Panc1 (cell line): ENCODE measurements around the gene PAK3. TPM values are rescaled to one million over a fixed set of nuclear protein-coding genes. Genes with fewer than 3 reads are reported as not detected.

Experiments used
- ATAC-seq: fragments of 200-7000 bp; cut with Tn5 transposase; 2 replicates; pipeline ENCODE4 v1.9.1; 2020; ENCODE audit warnings: mild to moderate bottlenecking, moderate library complexity
- BruUV-seq: library from RNA; stranded (reverse); fragments of 400-500 nt; replicated peaks from 2 replicates; lab custom pipeline; 2021; lab: Mats Ljungman, UMichigan
- CTCF ChIA-PET: fragments of 300-600 bp; sonication (Branson Sonifier 250); formaldehyde crosslinking; loops from one replicate; lab custom pipeline; 2022; ENCODE audit warnings: antibody characterized with exemption; lab: Charles Lee
- POLR2A ChIA-PET: fragments of 300-600 bp; sonication (Branson Sonifier 250); formaldehyde crosslinking; loops from one replicate; lab custom pipeline; 2022; ENCODE audit warnings: antibody characterized with exemption; lab: Charles Lee
- DNase-seq: peaks from one replicate; pipeline ENCODE4 v3.0.0-alpha.2; 2010; ENCODE audit warnings: low read depth, low spot score
- H3K27ac ChIP-seq: 2 replicates; pipeline ENCODE4 v1.5.1; 2011; ENCODE audit warnings: mild to moderate bottlenecking, low read length, inconsistent platforms
- H3K27me3 ChIP-seq: fragments of 200-500 bp; sonication (Bioruptor generic); 2 replicates; pipeline ENCODE4 v1.6.0; 2014; ENCODE audit warnings: low read length, inconsistent platforms; ENCODE audit not compliant: control insufficient read depth, insufficient read depth
- H3K36me3 ChIP-seq: fragments of 200-500 bp; sonication (Bioruptor generic); 2 replicates; pipeline ENCODE4 v1.5.1; 2014; ENCODE audit warnings: inconsistent platforms, mild to moderate bottlenecking, low read length, moderate library complexity; ENCODE audit not compliant: control insufficient read depth, insufficient read depth
- H3K4me1 ChIP-seq: 2 replicates; pipeline ENCODE4 v1.5.1; 2011; ENCODE audit warnings: inconsistent platforms, mild to moderate bottlenecking, low read length, moderate library complexity; ENCODE audit not compliant: control insufficient read depth, insufficient read depth
- H3K4me3 ChIP-seq, 2 experiments: 2 replicates each; pipeline ENCODE4 v1.5.1; 2011 to 2012; ENCODE audit warnings: low read depth in 2 of 2, low read length in 2 of 2, mild to moderate bottlenecking in 2 of 2, inconsistent platforms in 1 of 2, moderate library complexity in 1 of 2
- H3K9me3 ChIP-seq: fragments of 200-500 bp; sonication (Bioruptor generic); 2 replicates; pipeline ENCODE4 v1.5.1; 2014; ENCODE audit warnings: low read depth, mild to moderate bottlenecking, inconsistent platforms, low read length, moderate library complexity; ENCODE audit not compliant: control insufficient read depth, insufficient read depth
- POLR2AphosphoS5 ChIP-seq: IDR thresholded peaks from 2 replicates; pipeline ENCODE4 v1.6.1; 2012; ENCODE audit warnings: mild to moderate bottlenecking, low read depth, low read length, moderate library complexity
- REST ChIP-seq, 2 experiments: IDR thresholded peaks; 2 replicates each; pipeline ENCODE4 v1.6.1; 2011 to 2012; ENCODE audit warnings: low read depth in 2 of 2, control low read depth in 1 of 2, low read length in 1 of 2, mild to moderate bottlenecking in 1 of 2, moderate library complexity in 1 of 2; ENCODE audit not compliant: insufficient read depth in 1 of 2
- SIN3A ChIP-seq: IDR thresholded peaks from 2 replicates; pipeline ENCODE4 v1.6.1; 2012; ENCODE audit warnings: low read depth, mild to moderate bottlenecking, low read length, moderate library complexity, borderline replicate concordance; ENCODE audit not compliant: insufficient read depth
- TCF7L2 ChIP-seq: IDR thresholded peaks from 2 replicates; pipeline ENCODE4 v1.6.1; 2011; ENCODE audit warnings: mild to moderate bottlenecking, low read depth, low read length, inconsistent platforms
- in situ Hi-C: cut with HindIII; loops from 2 replicates; pipeline ENCODE4 v1.10.0; 2016; ENCODE audit warnings: low sequenced_read_pairs, low pct_unique_long_range_greater_than_20kb
- intact Hi-C: fragments of 100-400 bp; cut with micrococcal nuclease; formaldehyde crosslinking; loops from one replicate; pipeline ENCODE4 v1.10.0; 2022; ENCODE audit not compliant: unreplicated experiment
- total RNA-seq: library from RNA; stranded (reverse); gene quantifications from one replicate; pipeline ENCODE4 v1.2.1, GENCODE V29; 2021; ENCODE audit not compliant: unreplicated experiment
- TF ChIP-seq, protein P1 (sequence below): fragments of 450-650 bp; IDR thresholded peaks from 2 replicates; pipeline ENCODE4 v1.5.1; 2017; ENCODE audit warnings: mild to moderate bottlenecking

Gene PAK3
- total RNA-seq, 1 experiment from 2014 or later, result 0.15 TPM

- no peaks in the 10 kb centered on the region for H3K36me3 ChIP-seq
- intact Hi-C loops (loop anchor here (5.0 kb wide), 1 partner anchor 279 kb away; no protein-coding TSS in a partner anchor), in situ Hi-C loops (no loop called here)
- no peak for TF ChIP-seq SIN3A
- no peak for TF ChIP-seq TCF7L2
- no peak for TF ChIP-seq REST (IDR thresholded peaks at IDR 0.05; ENCODE audit: insufficient read depth in 1 of 2, low read depth in 2 of 2, low read length in 1 of 2)
- no peak for TF ChIP-seq POLR2AphosphoS5
- TF ChIP-seq, protein P1, sequence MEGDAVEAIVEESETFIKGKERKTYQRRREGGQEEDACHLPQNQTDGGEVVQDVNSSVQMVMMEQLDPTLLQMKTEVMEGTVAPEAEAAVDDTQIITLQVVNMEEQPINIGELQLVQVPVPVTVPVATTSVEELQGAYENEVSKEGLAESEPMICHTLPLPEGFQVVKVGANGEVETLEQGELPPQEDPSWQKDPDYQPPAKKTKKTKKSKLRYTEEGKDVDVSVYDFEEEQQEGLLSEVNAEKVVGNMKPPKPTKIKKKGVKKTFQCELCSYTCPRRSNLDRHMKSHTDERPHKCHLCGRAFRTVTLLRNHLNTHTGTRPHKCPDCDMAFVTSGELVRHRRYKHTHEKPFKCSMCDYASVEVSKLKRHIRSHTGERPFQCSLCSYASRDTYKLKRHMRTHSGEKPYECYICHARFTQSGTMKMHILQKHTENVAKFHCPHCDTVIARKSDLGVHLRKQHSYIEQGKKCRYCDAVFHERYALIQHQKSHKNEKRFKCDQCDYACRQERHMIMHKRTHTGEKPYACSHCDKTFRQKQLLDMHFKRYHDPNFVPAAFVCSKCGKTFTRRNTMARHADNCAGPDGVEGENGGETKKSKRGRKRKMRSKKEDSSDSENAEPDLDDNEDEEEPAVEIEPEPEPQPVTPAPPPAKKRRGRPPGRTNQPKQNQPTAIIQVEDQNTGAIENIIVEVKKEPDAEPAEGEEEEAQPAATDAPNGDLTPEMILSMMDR, result peak; percentile 32; the same call in 1 of the 2 replicates
- no TSS peak for BruUV-seq
- H3K9me3 ChIP-seq, result no peaks in the 10 kb centered on the region
- no peak overlapping the region for H3K27ac ChIP-seq
- CTCF ChIA-PET, result interaction anchor here (0.7 to 0.8 kb wide), 2 partner anchors 61 to 267 kb away, joined by 3 to 5 read pairs; no protein-coding TSS in a partner anchor
- POLR2A ChIA-PET, result no interaction called here
- no peak overlapping the region for H3K4me3 ChIP-seq
- no peak for ATAC-seq
- no peak for DNase-seq
- H3K27me3 ChIP-seq, result no peaks in the 10 kb centered on the region
- no peaks in the 10 kb centered on the region for H3K4me1 ChIP-seq
Measured at GRCh38 chrX:111168314-111168713, 72.3 kb downstream of the PAK3 start.

GRCh38 chrX:111169141-111169540 is 73.2 kb downstream of the PAK3 start:
- H3K36me3 ChIP-seq, result no peaks in the 10 kb centered on the region
- no peaks in the 10 kb centered on the region for H3K9me3 ChIP-seq
- ChIA-PET POLR2A (no interaction called here), CTCF (no interaction called here)
- BruUV-seq, result no TSS peak
- H3K27me3 ChIP-seq, result no peaks in the 10 kb centered on the region
- TF ChIP-seq POLR2AphosphoS5, result no peak
- no peak for TF ChIP-seq TCF7L2
- TF ChIP-seq, protein P1, result no peak
- TF ChIP-seq SIN3A, result no peak
- TF ChIP-seq REST (IDR thresholded peaks at IDR 0.05; ENCODE audit: insufficient read depth in 1 of 2, low read depth in 2 of 2, low read length in 1 of 2), result no peak
- intact Hi-C loops, result loop anchor here (5.0 kb wide), 1 partner anchor 278 kb away; no protein-coding TSS in a partner anchor
- H3K4me1 ChIP-seq, result no peaks in the 10 kb centered on the region
- in situ Hi-C loops, result no loop called here
- H3K27ac ChIP-seq, result no peak overlapping the region
- DNase-seq (no peak), ATAC-seq (no peak)
- no peak overlapping the region for H3K4me3 ChIP-seq
